ENCODE data around the gene RSPO3. TPM values are rescaled to one million over a fixed set of nuclear protein-coding genes. Genes with fewer than 3 reads are reported as not detected.

The RSPO3 gene
- total and polyA plus RNA-seq, 2 of the 13 experiments (the other 11 are each of a cell fraction or from before 2014, with no cell fraction given), result not detected

DNA sequence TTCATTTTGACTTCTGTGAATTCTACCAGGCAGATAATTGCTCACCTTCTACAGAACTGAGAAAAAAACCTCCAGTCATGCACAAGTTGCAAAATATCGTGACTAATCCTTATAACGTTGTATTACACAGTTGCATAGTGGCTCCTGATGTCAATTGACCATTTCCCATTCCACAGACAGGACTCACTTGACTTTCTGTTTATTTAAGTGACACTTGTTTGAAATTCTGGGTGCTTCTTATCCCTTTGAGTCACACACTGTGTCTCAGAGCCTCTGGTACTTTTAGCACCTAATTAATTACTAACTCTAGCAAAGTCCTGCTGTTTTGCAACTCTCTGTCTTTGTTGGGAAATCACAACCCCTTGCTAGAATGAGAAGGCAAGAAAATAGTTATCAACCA, 16.2 kb upstream of the RSPO3 start (continued):
- TF ChIP-seq ARID5B (CRISPR knock-in tag; IDR thresholded peaks at IDR 0.05) (no peak), TFDP2 (CRISPR knock-in tag; IDR thresholded peaks at IDR 0.05) (no peak)

GRCh38 chr6:127102859-127103258, 15.6 kb upstream of the RSPO3 start:
- no peak overlapping the region for H3K9ac ChIP-seq (ENCODE audit: insufficient read depth, low read depth, low read length)
- no TSS peak for BruUV-seq (replicated peaks)
- POLR2A ChIA-PET, result no interaction called here
- H2AFZ ChIP-seq (ENCODE audit: low read length), result no peak overlapping the region
- in situ Hi-C loops (cut with HindIII; ENCODE audit: extremely low pct_ligation_motif_present, low pct_unique_long_range_greater_than_20kb), result loop anchor here (25.0 kb wide), 4 partner anchors 291 to 1791 kb away; partner anchors contain the start of gene HDDC2
- H3K4me2 ChIP-seq (ENCODE audit: low read depth, low read length), result no peak overlapping the region
- no peak overlapping the region for H3K27ac ChIP-seq (ENCODE audit: extremely low read length, insufficient read depth, low read length)
- H3K79me2 ChIP-seq (ENCODE audit: insufficient read depth, low read length), result no peaks in the 10 kb centered on the region
- H4K20me1 ChIP-seq (ENCODE audit: insufficient read depth, low read length), result no peaks in the 10 kb centered on the region
- FAIRE-seq, result no peak
- 74% methylated on average over 3 of the region's 3 CpGs for WGBS (ENCODE audit: low lambda C conversion rate)
- no peaks in the 10 kb centered on the region for H3K36me3 ChIP-seq (replicated peaks in 1 of 2; ENCODE audit: control insufficient read depth in 1 of 2, insufficient read depth in 2 of 2, low read length in 2 of 2)
- H3K9me3 ChIP-seq (ENCODE audit: low read length), result no peaks in the 10 kb centered on the region
- H3K27me3 ChIP-seq (ENCODE audit: control insufficient read depth in 1 of 2, insufficient read depth in 2 of 2, low read length in 2 of 2), result no peaks in the 10 kb centered on the region
- CTCF ChIA-PET (ENCODE audit: low intra/inter-chr PET ratio, low total read pairs), result no interaction called here
- H3K4me3 ChIP-seq (replicated peaks in 1 of 3; ENCODE audit: insufficient read depth in 1 of 3, low read depth in 2 of 3, low read length in 3 of 3), result no peak overlapping the region
- intact Hi-C loops (cut with micrococcal nuclease; ENCODE audit: unreplicated experiment), result no loop called here
- ATAC-seq, result no peak
- DNase-seq (ENCODE audit: low spot score), result no peak
- H3K4me1 ChIP-seq (ENCODE audit: insufficient read depth, low read length), result no peaks in the 10 kb centered on the region
- TF ChIP-seq ISX (CRISPR knock-in tag; conservative IDR thresholded peaks at IDR 0.05) (no peak), ZNF430 (CRISPR knock-in tag; IDR thresholded peaks at IDR 0.05) (no peak), ZNF383 (CRISPR knock-in tag; IDR thresholded peaks at IDR 0.05; ENCODE audit: borderline replicate concordance) (no peak), GZF1 (CRISPR knock-in tag; IDR thresholded peaks at IDR 0.05) (no peak), ZSCAN30 (CRISPR knock-in tag; IDR thresholded peaks at IDR 0.05) (no peak), ZNF282 (IDR thresholded peaks at IDR 0.05; ENCODE audit: partially characterized antibody) (no peak), ZNF552 (CRISPR knock-in tag; IDR thresholded peaks at IDR 0.05; ENCODE audit: borderline replicate concordance) (no peak), MYPOP (CRISPR knock-in tag; IDR thresholded peaks at IDR 0.05) (no peak), THAP8 (CRISPR knock-in tag; IDR thresholded peaks at IDR 0.05; ENCODE audit: borderline replicate concordance) (no peak), NFYC (CRISPR knock-in tag; IDR thresholded peaks at IDR 0.05) (no peak), GLI4 (CRISPR knock-in tag; IDR thresholded peaks at IDR 0.05; ENCODE audit: borderline replicate concordance) (no peak), ZNF800 (CRISPR knock-in tag; IDR thresholded peaks at IDR 0.05) (no peak)

Measured in HepG2 (cell line).